Measurements from ENCODE around the gene TRAPPC10.

GRCh38 chr21:44078411-44078981 lies 66.4 kb downstream of the TRAPPC10 start:
- no peak for TF ChIP-seq YY1 (IDR thresholded peaks at IDR 0.05; ENCODE audit: extremely low read depth, insufficient replicate concordance, low read depth, low read length)
- TF ChIP-seq CTCF (IDR thresholded peaks at IDR 0.05 in 2 of 3, conservative IDR thresholded peaks at IDR 0.05 in 1 of 3; ENCODE audit: borderline replicate concordance in 1 of 3, insufficient read depth in 1 of 3, low read depth in 2 of 3, low read length in 2 of 3) = no peak
- TF ChIP-seq MAX (IDR thresholded peaks at IDR 0.05) = no peak
